Muscle layer of duodenum (tissue), 2 donors: ENCODE data around the gene NAIP.
"Not testable (repeated sequence)": the region's sequence is repeated elsewhere in the genome, so short reads cannot be mapped to it uniquely, and the experiment has no call there.

ENCODE experiments used
- H3K27ac ChIP-seq: one replicate; pipeline ENCODE4 v1.7.0; 2013; ENCODE audit warnings: mild to moderate bottlenecking, low read length
- H3K27me3 ChIP-seq: one replicate; pipeline ENCODE4 v1.7.0; 2013; ENCODE audit warnings: low read depth, mild to moderate bottlenecking, control low read depth, low read length
- H3K36me3 ChIP-seq, 2 donors: one replicate each; pipeline ENCODE4 v1.7.0; 2013; ENCODE audit warnings: low read length in 2 of 2, control low read depth in 1 of 2, mild to moderate bottlenecking in 1 of 2; ENCODE audit not compliant: insufficient read depth in 2 of 2, control insufficient read depth in 1 of 2
- H3K4me1 ChIP-seq, 2 donors: one replicate each; pipeline ENCODE4 v1.7.0; 2013; ENCODE audit warnings: low read length in 2 of 2, mild to moderate bottlenecking in 2 of 2, control low read depth in 1 of 2, moderate library complexity in 1 of 2; ENCODE audit not compliant: insufficient read depth in 2 of 2, control insufficient read depth in 1 of 2
- H3K4me3 ChIP-seq, 2 donors: one replicate each; pipeline ENCODE4 v1.7.0; 2013; ENCODE audit warnings: low read length in 2 of 2, low read depth in 1 of 2, mild to moderate bottlenecking in 1 of 2
- H3K9me3 ChIP-seq, 2 donors: one replicate each; pipeline ENCODE4 v1.7.0; 2013; ENCODE audit warnings: low read length in 2 of 2, control low read depth in 1 of 2, mild to moderate bottlenecking in 1 of 2; ENCODE audit not compliant: control insufficient read depth in 1 of 2
- donor health status: healthy.

NAIP gene

GRCh38 chr5:71025289-71025953 lies at the start of gene NAIP:
TSS of gene NAIP (minus strand) at chr5:71025339. CDS start at chr5:71012915, 12,424 bp downstream.
- H3K27me3 ChIP-seq, H3K4me3 ChIP-seq, H3K36me3 ChIP-seq: not testable (repeated sequence)

DNA sequence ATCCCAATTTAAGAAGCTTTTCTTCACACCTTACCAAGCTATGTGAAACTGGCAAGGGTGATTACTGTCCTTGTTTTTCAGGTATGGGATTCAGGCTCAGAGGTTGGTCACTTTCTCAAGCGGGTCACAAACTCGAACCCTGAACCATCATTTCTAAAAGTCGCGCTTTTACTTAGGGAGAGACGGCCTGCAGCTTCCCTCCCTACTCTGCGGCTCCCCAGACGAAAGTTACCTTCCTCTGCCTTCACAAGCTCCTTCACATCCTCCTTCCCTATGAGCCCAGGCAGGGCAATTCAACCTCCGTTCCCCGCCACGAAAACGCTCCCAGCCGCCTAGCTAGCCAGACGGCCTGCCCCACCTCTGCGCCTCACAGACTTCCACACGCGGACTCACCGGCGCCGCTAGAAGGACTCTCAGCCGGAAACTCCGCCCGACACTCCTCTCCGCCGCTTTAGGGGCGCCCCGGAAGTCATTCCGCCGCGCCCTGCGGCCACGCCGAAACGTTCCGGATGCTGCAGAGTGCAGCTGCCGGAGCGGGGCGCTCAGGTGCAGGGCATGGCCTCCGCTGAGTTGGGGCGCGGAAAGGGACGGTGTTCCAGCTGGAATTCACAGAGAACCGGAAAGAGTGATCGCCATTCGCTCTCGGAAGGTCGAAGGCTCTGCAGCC lies 42.3 kb upstream of the NAIP start, which contains the start of gene GTF2H2:
TSS of gene GTF2H2 (minus strand) at position 415 of the 667 bp plus-strand sequence. CDS start 4,913 bp downstream, outside the sequence.
- H3K36me3 ChIP-seq, H3K27me3 ChIP-seq, H3K9me3 ChIP-seq, H3K27ac ChIP-seq, H3K4me1 ChIP-seq, H3K4me3 ChIP-seq: not testable (repeated sequence)

More at GRCh38 chr5:71025289-71025953, at the start of gene NAIP:
- not testable (repeated sequence) for H3K4me1 ChIP-seq, H3K27ac ChIP-seq, H3K9me3 ChIP-seq

DNA sequence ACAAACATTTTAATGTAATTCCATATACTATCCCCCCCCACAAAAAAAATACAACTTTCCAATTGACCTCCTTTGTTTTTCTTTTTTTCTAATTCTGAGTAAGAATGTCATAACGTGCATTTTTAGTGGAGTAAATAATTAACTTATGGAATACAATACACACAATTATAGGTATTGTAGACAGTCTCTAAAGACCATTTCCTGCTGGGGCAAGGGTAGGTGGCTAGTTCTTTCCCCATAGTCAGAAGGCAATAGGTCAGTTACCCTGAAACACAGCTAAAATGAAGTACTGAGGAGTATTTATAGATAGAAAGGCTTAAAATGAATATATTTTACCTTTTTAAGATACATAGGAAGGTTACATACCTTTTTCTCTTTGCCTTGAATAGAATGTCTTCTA lies 36.2 kb upstream of the NAIP start:
- H3K4me3 ChIP-seq, H3K36me3 ChIP-seq, H3K4me1 ChIP-seq, H3K27me3 ChIP-seq, H3K27ac ChIP-seq, H3K9me3 ChIP-seq: not testable (repeated sequence)

GRCh38 chr5:71059426-71059825 lies 34.3 kb upstream of the NAIP start:
- H3K36me3 ChIP-seq, H3K9me3 ChIP-seq, H3K27me3 ChIP-seq, H3K27ac ChIP-seq, H3K4me3 ChIP-seq, H3K4me1 ChIP-seq: not testable (repeated sequence)

DNA sequence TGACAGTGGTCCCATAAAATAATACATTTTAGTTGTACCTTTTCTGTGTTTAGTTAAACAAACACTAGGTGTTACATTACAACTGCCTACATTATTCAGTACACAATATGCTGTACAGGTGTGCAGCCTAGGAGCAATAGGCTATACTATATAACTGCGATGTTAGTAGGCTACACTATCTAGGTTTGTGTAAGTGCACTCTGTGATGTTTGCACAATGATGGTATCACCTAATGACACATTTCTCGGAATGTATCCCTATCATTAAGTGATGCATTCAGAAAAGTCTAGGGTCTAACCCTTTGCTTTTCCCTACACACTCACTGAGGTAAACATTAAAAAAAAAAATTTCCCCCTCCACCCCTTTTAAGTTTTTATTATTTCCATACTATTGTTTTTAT lies 19.7 kb upstream of the NAIP start:
- H3K36me3 ChIP-seq, H3K27me3 ChIP-seq, H3K4me3 ChIP-seq, H3K27ac ChIP-seq, H3K9me3 ChIP-seq, H3K4me1 ChIP-seq: not testable (repeated sequence)

DNA sequence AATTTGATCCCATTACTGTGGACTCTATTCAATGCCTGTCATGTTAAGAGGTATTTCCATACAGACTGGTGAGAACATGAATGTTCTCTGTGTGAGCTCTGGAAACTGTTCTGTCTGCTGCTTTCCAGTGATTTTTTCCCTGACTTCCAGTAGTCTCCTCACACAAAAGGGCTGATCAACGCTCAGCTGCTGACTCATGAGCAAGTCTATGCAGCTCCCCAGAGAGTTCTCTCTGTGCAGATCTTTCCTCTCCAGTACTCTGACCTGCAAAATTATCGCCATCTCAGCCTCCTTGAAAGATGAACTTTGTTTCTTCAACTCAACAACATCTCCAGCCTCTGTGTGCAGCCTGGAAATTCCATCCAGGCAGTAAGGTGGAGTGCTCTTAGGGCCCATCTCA lies 19.0 kb upstream of the NAIP start:
- H3K27me3 ChIP-seq, H3K4me3 ChIP-seq, H3K27ac ChIP-seq, H3K4me1 ChIP-seq, H3K36me3 ChIP-seq, H3K9me3 ChIP-seq: not testable (repeated sequence)

DNA sequence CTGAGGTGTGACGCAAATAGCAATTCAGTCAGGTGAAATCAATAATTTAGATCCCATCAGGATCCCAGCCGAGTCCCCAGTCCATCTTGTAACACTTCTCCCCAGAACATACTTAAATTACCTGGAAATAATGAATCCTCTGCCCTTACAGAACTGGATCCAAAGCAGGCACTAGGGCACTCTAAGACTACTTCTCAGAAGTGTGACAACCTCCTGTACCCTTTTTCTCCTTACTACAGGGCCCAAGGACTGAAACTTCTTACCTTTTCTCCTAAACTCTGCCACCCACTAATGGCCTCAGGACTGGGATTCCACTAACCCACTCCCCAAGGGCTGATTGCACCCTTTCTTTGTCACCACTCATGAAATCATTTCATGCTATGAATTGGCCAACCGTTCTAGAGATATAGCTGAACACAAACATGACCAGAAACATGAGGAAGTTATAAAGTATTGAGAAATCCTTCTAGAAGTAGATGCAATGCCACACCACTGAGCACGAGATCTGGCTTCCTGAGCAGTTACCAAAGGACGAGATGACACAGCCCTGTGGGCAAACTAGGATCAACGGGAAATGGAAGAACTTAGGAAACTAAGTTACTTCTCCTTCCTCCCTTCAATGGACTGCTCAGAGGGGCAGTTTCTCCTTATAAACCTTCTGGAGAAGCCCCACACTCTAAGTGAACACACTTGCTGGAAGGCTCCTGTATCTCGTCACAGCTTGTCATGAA lies 6.1 kb upstream of the NAIP start:
- H3K36me3 ChIP-seq, H3K4me1 ChIP-seq, H3K9me3 ChIP-seq, H3K4me3 ChIP-seq, H3K27me3 ChIP-seq, H3K27ac ChIP-seq: not testable (repeated sequence)

GRCh38 chr5:71020643-71021042 lies 4.5 kb downstream of the NAIP start:
- not testable (repeated sequence) for H3K4me1 ChIP-seq, H3K27ac ChIP-seq, H3K27me3 ChIP-seq, H3K9me3 ChIP-seq, H3K36me3 ChIP-seq, H3K4me3 ChIP-seq

GRCh38 chr5:71018376-71019005 lies 6.6 kb downstream of the NAIP start:
- H3K36me3 ChIP-seq, H3K27ac ChIP-seq, H3K4me1 ChIP-seq, H3K4me3 ChIP-seq, H3K27me3 ChIP-seq, H3K9me3 ChIP-seq: not testable (repeated sequence)

DNA sequence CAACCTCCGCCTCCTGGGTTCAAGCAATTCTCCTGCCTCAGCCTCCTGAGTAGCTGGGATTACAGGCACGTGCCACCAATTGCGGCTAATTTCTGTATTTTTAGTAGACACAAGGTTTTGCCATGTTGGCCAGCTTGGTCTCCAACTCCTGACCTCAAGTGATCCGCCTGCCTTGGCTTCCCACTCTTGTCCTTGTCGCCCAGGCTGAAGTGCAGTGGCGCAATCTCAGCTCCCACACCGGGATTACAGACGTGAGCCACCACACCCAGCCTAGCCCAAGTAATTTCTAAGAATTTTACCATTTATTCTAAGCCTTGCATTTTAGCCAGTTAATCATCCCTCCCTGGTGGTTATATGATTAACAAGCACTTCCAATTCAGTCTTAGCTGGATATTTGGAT lies 11.0 kb downstream of the NAIP start:
- no peaks in the 10 kb centered on the region for H3K27me3 ChIP-seq
- no peak overlapping the region for H3K4me3 ChIP-seq
- no peak overlapping the region for H3K27ac ChIP-seq
- H3K36me3 ChIP-seq: no peaks in the 10 kb centered on the region
- H3K4me1 ChIP-seq: no peaks in the 10 kb centered on the region
- no peaks in the 10 kb centered on the region for H3K9me3 ChIP-seq

DNA sequence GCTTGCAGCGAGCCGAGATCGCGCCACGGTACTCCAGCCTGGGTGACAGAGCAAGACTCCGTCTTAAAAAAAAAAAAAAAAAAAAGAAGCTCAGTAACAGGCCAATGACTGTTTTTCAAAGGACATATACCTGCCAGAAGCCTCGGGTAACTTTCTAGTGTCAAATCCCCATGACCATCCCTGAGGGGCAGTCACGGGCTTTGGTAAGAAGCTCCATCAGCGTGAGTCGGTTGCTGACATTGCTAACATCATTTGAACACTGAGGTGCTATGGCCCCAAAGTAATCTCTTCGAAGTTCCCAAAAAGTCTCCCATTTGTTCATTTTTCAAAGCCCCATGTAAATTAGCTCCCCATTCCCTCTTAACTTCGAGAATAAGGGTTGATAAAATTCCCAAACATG lies 11.6 kb downstream of the NAIP start:
- Histone ChIP-seq H3K4me1 (no peaks in the 10 kb centered on the region), H3K36me3 (no peaks in the 10 kb centered on the region), H3K4me3 (no peak overlapping the region)

More for the DNA sequence above, 11.6 kb downstream of the NAIP start:
- H3K9me3 ChIP-seq: no peaks in the 10 kb centered on the region
- no peaks in the 10 kb centered on the region for H3K27me3 ChIP-seq
- no peak overlapping the region for H3K27ac ChIP-seq
